NCI-H82 treated with DMSO at 0.1 percent for 48 hours (cell line): ENCODE results near the gene GABPA.

ENCODE experiments used
- DNase-seq: peaks from one replicate; lab custom pipeline; 2025; ENCODE audit not compliant: unreplicated experiment; lab: John Stamatoyannopoulos, UW

Gene GABPA

DNA sequence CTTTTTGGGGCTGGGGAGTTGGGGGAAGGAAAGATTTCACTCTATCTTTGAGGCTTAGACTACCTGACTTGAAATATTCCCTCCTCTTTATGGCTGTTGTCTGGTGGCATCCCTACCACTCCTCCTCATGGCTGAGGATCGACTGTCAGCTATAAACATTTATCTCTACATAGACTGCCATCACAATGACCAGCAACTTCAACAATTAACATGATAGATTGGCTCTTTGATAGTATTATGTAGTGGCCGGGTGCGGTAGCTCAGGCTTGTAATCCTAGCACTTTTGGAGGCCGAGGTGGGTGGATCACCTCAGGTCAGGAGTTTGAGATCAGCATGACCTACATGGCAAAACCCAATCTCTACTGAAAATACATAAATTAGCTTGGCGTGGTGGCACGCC, 72.4 kb downstream of the GABPA start:
- no peak for DNase-seq

DNA sequence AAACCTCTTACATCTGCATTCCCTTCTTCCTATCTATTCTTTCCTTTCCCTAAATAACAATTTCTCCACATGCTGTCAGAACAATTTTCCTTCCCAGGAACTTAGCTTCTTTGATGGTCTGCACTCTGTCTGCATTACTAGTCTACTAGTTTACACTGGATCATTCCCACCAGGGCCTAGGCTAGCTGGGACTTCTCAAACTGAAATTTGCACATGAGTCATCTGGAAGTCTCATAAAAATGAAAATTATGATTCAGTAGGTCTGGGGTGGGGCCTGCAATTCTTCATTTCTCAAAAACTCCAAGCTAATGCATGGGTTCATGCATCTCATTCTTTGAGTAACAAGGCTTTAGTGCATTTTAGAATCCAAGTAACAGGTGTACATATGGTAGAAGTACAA, 74.2 kb downstream of the GABPA start:
- DNase-seq, result no peak

DNA sequence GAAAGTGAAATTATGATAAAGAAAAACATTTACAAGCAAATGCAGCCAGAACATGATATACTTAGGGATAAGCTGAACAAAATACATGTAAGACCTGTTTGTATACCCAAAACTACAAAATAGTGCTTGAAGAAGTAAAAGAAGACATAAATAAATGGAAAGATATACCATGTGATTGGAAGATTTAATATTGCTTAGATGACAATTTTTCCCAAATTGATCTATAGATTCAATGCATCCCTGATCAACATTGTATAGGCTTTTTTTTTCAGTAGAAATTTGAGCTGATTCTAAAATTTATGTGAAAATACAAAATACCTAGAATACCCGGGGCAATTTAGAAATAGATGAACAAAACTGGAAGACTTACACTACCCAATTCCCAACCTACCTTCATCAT, 76.4 kb downstream of the GABPA start:
- DNase-seq, result no peak

DNA sequence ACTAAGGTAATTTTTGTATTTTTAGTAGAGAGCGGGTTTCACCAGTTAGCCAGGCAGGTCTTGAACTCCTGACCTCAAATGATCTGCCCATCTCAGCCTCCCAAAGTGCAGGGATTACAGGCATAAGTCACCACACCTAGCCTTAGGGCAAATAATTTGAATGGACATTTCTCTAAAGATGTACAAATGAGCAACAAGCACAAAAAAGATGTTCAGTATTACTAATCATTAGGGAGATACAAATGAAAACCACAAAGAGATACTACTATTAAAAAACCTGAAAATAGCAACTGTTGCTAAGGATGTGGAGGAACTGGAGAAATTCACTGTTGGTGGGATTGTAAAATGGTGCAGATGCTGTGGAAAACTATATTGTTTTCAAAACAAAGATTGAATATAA, 79.1 kb downstream of the GABPA start:
- DNase-seq, result no peak

DNA sequence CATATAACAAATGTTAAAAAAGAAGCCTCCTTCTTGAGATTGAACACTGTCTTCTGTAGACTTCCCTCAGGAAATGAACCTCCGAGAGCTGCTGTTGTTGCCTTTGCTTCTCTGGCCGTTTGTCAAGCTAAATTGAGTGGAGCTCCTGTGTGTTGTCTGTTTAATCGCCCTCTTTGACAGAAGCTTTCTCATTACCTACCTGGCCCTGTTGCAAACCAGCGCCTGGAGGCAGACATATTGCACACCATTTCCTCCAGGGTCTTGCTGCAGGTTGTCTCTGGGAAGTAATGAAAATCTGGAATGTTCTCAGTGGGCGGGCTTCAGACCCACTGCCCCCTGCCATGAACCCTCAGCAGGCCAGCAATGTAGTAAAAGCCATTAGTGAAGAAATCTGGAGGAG, 83.3 kb downstream of the GABPA start:
- DNase-seq, result no peak

DNA sequence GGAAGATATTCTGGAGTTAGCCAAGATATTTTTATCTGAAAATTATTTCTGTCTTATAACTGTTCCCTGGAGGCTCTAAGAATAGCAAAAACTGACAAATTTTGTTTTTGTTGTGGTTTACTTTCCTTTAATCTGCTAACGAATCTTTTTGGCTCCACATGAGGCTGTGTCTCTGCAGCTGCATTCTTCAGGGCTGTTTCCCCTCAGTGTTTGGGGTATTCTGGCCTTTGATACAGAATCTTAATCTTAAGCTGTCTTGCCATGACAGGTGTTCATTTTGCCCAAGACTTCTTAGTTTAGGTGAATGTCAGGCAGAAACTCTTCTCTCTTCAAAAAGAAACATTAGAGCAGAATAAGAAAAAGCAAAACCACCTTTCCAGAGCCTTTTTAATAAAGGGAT, 83.8 kb downstream of the GABPA start:
- no peak for DNase-seq
